NCI-H2196 treated with DMSO at 0.1 percent for 48 hours (cell line): Measurements from ENCODE around the gene TTLL5.

Experiments
- DNase-seq: peaks from one replicate; lab custom pipeline; 2025; ENCODE audit not compliant: unreplicated experiment; lab: John Stamatoyannopoulos, UW

TTLL5 gene

GRCh38 chr14:75983019-75983358, 321.9 kb downstream of the TTLL5 start:
- DNase-seq = no peak

GRCh38 chr14:75984674-75985073, 323.6 kb downstream of the TTLL5 start:
- peak; percentile 24 for DNase-seq

DNA sequence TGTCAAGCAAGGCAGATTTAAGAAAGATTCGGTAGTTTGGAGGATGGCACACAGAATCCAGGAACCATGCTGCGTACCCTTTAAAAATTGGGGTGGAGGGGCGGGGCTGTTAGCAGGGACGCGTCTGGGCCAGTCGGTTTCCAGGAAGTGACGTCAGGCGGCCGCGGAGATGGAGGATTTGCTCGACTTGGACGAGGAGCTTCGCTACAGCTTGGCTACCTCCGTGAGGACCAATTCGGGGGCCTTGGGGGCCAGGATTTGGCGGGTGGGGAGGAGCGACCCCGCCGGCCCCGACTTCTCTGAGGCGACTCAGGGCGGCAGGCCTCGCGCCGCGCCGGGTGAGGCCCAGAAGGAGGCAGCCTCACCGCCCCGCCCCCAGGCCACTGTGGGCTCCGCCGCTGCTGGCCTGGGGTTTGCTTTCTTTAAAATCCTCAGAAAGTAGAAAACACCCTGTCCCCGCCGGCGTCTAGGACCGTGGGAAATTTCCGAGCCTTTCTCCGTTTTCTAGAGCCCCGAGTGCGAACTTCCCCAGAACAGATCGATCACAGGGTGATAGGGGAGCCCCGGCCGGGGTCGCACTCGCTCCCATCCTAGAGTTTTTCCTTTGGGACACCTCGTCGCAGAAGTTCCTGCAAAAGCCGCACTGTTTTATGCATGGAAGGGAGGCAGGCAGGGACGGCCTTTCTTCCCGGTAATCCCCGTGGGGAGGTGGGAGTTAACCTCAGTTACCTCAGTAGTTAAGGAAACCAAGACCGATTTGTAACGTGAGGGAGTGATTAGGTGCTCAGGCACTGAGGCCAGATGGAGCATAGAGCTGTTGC, 324.8 kb downstream of the TTLL5 start, which contains the start of gene IFT43:
Gene IFT43 (plus strand): TSS at position 146 of the 821 bp plus-strand sequence. CDS start 24 bp downstream, at position 170.
- DNase-seq = peak; percentile 23

DNA sequence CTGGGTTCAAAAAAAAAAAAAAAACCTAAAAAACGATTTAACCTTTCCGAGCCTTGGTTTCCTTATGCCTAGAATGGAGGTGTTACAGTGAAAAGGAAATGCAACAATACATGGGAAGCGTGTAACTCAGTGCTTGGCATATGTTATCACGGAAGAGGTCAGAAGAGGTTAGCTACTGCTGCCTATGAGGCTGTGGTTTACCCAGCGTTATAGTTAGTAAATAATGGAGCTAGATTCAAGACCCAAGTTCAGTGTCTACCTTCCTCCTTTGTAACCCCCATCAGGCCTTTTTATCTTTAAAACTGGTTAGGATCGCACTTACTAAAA, 325.4 kb downstream of the TTLL5 start:
- DNase-seq = no peak

- no peak for DNase-seq
Measured at GRCh38 chr14:75987201-75987970, 326.3 kb downstream of the TTLL5 start.

DNA sequence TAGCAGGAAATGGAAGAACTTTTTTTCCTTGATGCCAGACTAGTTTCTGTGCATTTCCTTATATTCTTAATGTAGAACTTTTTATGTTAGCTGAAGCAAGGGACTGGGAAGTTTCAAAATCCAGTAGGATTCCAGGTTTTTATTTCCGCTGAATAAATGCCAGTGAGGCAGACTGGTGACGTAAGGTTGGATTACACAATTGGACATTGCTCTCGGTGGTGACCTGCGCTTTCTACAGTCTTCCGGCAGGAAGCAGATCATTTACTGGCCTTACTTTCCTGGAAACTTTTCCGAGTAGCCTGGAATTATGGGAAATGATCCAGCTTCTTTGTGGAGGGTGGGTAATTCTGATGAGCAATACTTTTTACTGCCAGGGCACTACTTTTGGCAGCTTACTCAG, 328.1 kb downstream of the TTLL5 start:
- no peak for DNase-seq

GRCh38 chr14:75990297-75990696, 329.3 kb downstream of the TTLL5 start:
- DNase-seq = no peak

GRCh38 chr14:75991753-75992152, 330.7 kb downstream of the TTLL5 start:
- no peak for DNase-seq

DNA sequence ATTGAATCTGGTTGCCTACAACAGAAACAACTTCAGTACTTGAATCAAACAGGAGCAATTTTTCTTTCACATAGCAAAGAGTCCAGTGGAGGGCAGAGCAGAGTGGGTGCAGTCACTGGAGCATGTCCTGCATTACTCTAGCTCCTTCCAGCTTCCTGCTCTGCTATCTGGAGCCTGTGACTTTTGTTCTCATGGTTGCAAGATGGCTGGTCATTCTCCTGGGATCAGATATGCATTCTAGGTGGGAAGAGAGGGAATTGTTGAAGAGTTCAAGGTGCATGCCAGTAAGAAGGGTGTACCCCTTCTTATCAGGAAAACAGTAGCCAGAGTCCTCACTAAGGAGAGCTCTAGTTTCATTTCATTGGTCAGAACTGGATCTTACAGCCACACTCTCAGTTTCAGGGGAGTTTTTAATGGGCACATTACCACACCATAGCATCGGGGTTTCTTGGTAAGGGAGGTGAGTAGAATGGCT, 332.6 kb downstream of the TTLL5 start:
- no peak for DNase-seq

- DNase-seq = no peak
Measured at GRCh38 chr14:75995372-75996041, 334.5 kb downstream of the TTLL5 start.

- no peak for DNase-seq
Measured at GRCh38 chr14:75996488-75996887, 335.4 kb downstream of the TTLL5 start.

DNA sequence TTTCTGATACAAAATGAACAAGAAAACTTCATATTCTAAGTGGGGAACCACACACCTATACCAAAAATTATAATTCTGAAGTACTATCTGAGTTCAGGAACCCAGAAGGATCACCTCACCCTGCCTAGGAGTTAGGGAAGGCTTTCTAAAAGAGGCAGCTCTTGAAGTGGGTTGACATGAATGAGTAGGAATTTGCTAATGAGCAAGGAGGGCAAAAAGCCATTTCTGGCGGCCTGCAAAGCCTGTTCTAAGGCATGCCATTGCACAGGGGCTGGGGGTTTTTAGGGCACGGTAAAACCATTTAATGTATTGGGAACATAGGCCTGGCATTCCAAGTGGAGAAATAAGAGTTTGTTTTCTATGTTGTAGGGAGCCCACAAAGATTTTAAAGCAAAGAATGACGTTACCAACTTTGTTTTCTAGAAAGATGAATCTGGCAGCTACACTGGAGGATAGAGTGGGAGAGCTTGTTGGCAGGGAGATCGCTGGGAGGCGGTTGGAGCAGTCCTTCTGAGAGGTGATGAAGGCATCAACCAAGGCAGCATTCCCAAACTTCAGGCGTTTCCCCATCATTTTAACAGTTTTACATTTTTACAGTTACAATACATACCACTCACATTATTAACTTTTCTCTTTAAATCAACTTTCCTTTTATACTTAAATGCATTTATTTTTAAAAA, 338.6 kb downstream of the TTLL5 start:
- no peak for DNase-seq

- DNase-seq = no peak
Measured at GRCh38 chr14:76002383-76002782, 341.3 kb downstream of the TTLL5 start.
